Mesothelial cell of epicardium (in vitro differentiated cells): Measurements from ENCODE around the gene ITGB7. TPM values are rescaled to one million over a fixed set of nuclear protein-coding genes. Genes with fewer than 3 reads are reported as not detected.

Source experiments
- DNase-seq, 2 experiments: peaks; one replicate each; pipeline ENCODE4 v3.0.0; 2021; ENCODE audit warnings: low spot score in 2 of 2; ENCODE audit not compliant: unreplicated experiment in 2 of 2
- H3K27ac Mint-ChIP-seq: 2 replicates; pipeline ENCODE4 v1.8.0; 2021; ENCODE audit warnings: mixed read lengths
- H3K27me3 Mint-ChIP-seq: 2 replicates; pipeline ENCODE4 v1.8.0; 2021; ENCODE audit warnings: low read depth, mixed read lengths
- H3K36me3 Mint-ChIP-seq: 2 replicates; pipeline ENCODE4 v1.8.0; 2021; ENCODE audit warnings: mixed read lengths
- H3K4me1 Mint-ChIP-seq: 2 replicates; pipeline ENCODE4 v1.8.0; 2021; ENCODE audit warnings: mixed read lengths
- H3K4me3 Mint-ChIP-seq: 2 replicates; pipeline ENCODE4 v1.8.0; 2021; ENCODE audit warnings: mild to moderate bottlenecking, moderate library complexity, mixed read lengths
- H3K9me3 Mint-ChIP-seq: 2 replicates; pipeline ENCODE4 v1.8.0; 2021; ENCODE audit warnings: mixed read lengths
- total RNA-seq: library from RNA; stranded (reverse); gene quantifications from 3 replicates; pipeline ENCODE4 v1.2.1, GENCODE V29; 2021
- TF ChIP-seq, protein P1 (sequence below): fragments of 200-600 bp; sonication (generic); IDR thresholded peaks from one replicate; pipeline ENCODE4 v1.5.0; 2021; ENCODE audit warnings: antibody characterized with exemption; ENCODE audit not compliant: unreplicated experiment

The ITGB7 gene
- total RNA-seq, 1 donor from 2014 or later: 4.9 TPM

DNA sequence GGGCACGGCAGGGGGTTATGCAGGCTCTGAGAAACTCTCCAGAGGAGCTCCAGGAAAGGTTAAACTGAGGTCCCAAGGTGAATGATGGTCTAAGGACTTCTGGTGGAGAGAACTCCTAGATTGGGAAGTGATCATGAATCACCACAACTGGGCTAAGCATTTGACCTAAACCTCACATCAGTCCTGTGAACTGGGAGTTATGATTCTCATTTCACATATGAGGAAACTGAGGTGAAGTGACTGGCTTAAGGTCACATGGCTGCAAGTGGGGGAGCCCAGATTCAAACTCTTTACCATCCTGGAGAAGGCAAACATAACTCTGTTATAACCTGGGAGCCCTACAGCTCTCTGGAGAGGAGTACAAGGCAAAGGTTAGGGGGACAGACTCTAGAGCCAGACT is 20.8 kb upstream of the ITGB7 start:
- Mint-ChIP-seq H3K4me3 (no peak overlapping the region), H3K9me3 (no peaks in the 10 kb centered on the region), H3K27me3 (no peaks in the 10 kb centered on the region), H3K4me1 (peaks cover 65% of the 10 kb centered on the region), H3K27ac (no peak overlapping the region), H3K36me3 (peaks cover 9% of the 10 kb centered on the region)
- no peak for DNase-seq
- TF ChIP-seq, protein P1, sequence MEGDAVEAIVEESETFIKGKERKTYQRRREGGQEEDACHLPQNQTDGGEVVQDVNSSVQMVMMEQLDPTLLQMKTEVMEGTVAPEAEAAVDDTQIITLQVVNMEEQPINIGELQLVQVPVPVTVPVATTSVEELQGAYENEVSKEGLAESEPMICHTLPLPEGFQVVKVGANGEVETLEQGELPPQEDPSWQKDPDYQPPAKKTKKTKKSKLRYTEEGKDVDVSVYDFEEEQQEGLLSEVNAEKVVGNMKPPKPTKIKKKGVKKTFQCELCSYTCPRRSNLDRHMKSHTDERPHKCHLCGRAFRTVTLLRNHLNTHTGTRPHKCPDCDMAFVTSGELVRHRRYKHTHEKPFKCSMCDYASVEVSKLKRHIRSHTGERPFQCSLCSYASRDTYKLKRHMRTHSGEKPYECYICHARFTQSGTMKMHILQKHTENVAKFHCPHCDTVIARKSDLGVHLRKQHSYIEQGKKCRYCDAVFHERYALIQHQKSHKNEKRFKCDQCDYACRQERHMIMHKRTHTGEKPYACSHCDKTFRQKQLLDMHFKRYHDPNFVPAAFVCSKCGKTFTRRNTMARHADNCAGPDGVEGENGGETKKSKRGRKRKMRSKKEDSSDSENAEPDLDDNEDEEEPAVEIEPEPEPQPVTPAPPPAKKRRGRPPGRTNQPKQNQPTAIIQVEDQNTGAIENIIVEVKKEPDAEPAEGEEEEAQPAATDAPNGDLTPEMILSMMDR: no peak

DNA sequence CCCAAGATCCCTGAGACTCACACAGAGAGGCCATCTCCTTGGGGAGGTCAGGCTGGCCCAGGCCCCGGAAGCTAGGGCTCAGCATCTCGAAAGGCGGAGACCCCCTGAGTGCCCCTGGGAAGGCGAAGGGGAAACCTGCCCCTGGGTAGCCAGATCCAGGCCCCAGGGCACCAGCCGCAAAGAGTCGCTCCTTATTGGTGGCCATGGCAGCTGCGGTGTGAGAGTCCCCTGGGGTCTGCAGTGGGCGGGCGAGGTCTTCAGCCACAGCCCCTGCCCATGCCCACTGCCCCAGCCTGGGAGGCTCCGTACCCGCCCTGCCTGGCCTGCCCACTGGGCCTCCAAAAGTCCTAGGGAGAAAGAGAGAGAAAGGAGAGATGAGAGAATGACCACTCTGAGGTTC is 20.3 kb upstream of the ITGB7 start:
- TF ChIP-seq, protein P1: no peak
- Mint-ChIP-seq H3K27me3 (no peaks in the 10 kb centered on the region), H3K27ac (peak overlapping the region; percentile 37), H3K36me3 (peaks cover 9% of the 10 kb centered on the region), H3K9me3 (no peaks in the 10 kb centered on the region), H3K4me3 (no peak overlapping the region), H3K4me1 (peaks cover 65% of the 10 kb centered on the region)
- DNase-seq: no peak

DNA sequence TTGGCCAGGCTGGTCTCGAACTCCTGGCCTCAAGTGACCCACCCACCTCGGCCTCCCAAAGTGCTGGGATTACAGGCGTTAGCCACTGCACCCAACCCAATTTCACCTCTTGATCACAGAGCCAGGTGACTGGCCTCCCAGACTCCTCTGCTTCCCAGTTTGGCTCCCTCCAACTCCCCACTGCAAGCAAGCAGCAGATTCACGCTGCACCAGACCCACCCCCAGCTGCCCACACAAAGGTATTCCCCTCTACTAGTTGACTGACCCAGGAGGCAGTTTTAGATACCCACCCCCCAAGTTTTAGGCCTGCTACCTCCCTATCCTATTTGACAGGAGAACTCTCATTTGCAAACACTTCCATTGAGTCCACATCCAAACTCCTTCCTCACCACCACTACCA is 19.8 kb upstream of the ITGB7 start:
- Mint-ChIP-seq H3K36me3 (peaks cover 9% of the 10 kb centered on the region), H3K4me3 (no peak overlapping the region), H3K9me3 (no peaks in the 10 kb centered on the region), H3K27me3 (no peaks in the 10 kb centered on the region), H3K4me1 (peaks cover 69% of the 10 kb centered on the region), H3K27ac (peak overlapping the region; percentile 37)
- DNase-seq: no peak
- TF ChIP-seq, protein P1: no peak

DNA sequence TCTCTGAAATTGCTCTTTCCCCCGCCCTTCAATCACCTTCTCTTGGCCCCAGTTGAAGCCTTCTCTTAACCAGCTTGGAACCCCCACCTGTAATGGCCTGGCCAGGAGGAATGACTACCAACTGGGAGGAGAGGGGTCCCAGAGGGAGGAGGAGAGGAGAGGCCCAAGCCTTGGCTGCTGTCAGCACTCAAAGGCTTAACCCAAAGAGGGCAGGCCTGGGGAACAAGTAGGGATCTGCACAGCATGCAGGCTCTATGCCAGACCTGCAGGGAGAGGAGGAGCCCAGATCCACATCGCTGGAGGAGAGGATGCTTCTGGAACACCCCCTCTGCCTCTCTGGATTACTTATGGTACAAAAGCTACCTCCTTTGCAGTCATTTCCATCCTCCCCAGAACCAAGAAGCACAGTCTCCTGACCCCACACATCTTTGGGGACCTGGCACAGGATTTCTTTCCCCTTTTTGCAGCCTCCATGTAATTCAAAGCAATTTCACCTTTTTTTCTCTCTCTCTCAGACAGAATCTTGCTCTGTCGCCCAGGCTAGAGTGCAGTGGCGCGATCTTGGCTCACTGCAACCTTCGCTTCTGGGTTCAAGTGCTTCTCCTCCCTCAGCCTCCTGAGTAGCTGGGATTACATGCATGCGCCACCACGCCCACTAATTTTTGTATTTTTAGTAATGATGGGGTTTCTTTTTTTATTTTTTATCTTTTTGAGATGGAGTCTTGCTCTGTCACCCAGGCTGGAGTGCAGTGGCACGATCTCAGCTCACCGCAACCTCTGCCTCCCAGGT is 18.8 kb upstream of the ITGB7 start:
- H3K36me3 Mint-ChIP-seq: peaks cover 9% of the 10 kb centered on the region
- H3K9me3 Mint-ChIP-seq: no peaks in the 10 kb centered on the region
- H3K4me1 Mint-ChIP-seq: peaks cover 61% of the 10 kb centered on the region
- H3K27ac Mint-ChIP-seq: peak overlapping the region; percentile 90
- TF ChIP-seq, protein P1: no peak
- H3K4me3 Mint-ChIP-seq: no peak overlapping the region
- H3K27me3 Mint-ChIP-seq: no peaks in the 10 kb centered on the region
- no peak for DNase-seq

DNA sequence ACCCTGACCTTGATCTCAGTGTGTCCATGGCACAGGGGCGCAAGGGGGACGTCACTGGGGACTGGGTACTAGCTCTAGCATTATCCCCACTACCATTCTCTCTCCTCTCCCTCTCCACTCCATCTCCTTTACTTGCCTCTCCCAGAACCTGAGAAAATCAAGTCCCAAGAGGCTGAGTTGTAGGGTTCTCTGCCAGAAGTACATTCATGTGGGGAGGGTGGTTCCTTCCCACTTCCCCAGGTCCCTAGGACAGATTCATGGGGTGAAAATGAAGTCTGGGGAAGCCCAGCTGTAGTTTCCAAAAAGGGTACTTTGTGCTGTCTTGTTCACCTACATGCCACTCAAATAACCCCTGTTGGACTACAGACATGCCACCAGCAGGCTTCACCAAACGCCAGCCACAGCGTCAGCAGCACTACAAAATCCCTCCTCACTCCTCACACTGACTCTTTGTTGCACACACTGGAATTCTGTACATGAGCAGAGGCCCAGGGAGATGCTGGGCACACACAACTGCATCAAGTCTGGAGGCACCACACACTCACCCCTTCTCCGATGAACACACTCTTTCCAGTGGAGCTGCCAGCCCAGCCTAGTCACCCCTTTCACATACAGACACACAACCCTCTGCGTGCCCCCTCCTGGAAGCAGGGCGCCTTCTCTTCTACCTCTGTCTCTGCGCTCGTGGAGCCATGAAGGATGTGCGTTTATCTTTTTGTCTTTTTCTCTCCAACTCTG is 18.0 kb upstream of the ITGB7 start:
- Mint-ChIP-seq H3K4me3 (peak overlapping the region; percentile 29), H3K36me3 (peaks cover 9% of the 10 kb centered on the region), H3K27me3 (no peaks in the 10 kb centered on the region), H3K4me1 (peaks cover 55% of the 10 kb centered on the region), H3K27ac (peak overlapping the region; percentile 90), H3K9me3 (no peaks in the 10 kb centered on the region)
- no peak for DNase-seq
- TF ChIP-seq, protein P1: no peak
